K562 (cell line): ENCODE results near the gene P4HTM. TPM values are rescaled to one million over a fixed set of nuclear protein-coding genes. Genes with fewer than 3 reads are reported as not detected.

Source experiments
- DACH1 ChIP-seq: fragments of 450-650 bp; IDR thresholded peaks from 2 replicates; pipeline ENCODE4 v1.6.1; 2018; ENCODE audit not compliant: partially characterized antibody
- LEF1 ChIP-seq: fragments of 450-650 bp; IDR thresholded peaks from 2 replicates; pipeline ENCODE4 v1.6.1; 2016; ENCODE audit warnings: mild to moderate bottlenecking
- MAFF ChIP-seq: IDR thresholded peaks from 2 replicates; pipeline ENCODE4 v1.6.1; 2012; ENCODE audit warnings: low read length, improper control_type of control experiment
- ZNF232 ChIP-seq: sonication (generic); formaldehyde crosslinking; IDR thresholded peaks from 2 replicates; pipeline ENCODE4 v1.8.0; 2022; ENCODE audit warnings: mild to moderate bottlenecking, missing genetic modification reagents
- polyA plus RNA-seq, 8 experiments: library from polyadenylated mRNA; depleted of rRNA in 4 of 8; stranded (reverse) in 5 of 8; unstranded in 3 of 8; fragments of >200 nt; fragmentation: Nextera tagmentation in 2 of 8; fragmentation: Illumina TruSeq in 1 of 8; extraction: Ambion mirVana in 2 of 8; extraction: Trizol in 1 of 8; gene quantifications; 2 replicates each; pipeline versions ENCODE4 v1.2.1 to v1.2.3, GENCODE V29; 2011 to 2014; ENCODE audit warnings: inconsistent platforms in 1 of 8, missing spikeins in 1 of 8
- total RNA-seq, 7 experiments: library from RNA; depleted of rRNA in 6 of 7; stranded (reverse); fragments of >200 nt in 6 of 7; fragmentation: Illumina TruSeq in 2 of 7; extraction: Trizol in 2 of 7; gene quantifications; 2 replicates each; pipeline versions ENCODE4 v1.2.1 to v1.2.3, GENCODE V29; 2011 to 2021; ENCODE audit warnings: low replicate concordance in 1 of 7
- TF ChIP-seq, protein P1 (sequence below), 2 experiments: fragments of 450-650 bp in 1 of 2; sonication (generic) in 1 of 2; formaldehyde crosslinking in 1 of 2; IDR thresholded peaks; 2 replicates each; pipeline versions ENCODE4 v1.7.1 to v1.9.0; 2016 to 2022; ENCODE audit warnings: inconsistent platforms in 1 of 2, mild to moderate bottlenecking in 1 of 2, missing genetic modification reagents in 1 of 2
- TF ChIP-seq, protein P2 (sequence below): fragments of 250-450 bp; sonication (Bioruptor Pico); IDR thresholded peaks from 2 replicates; pipeline ENCODE4 v1.8.0; 2022; ENCODE audit warnings: moderate library complexity, mild to moderate bottlenecking, inconsistent platforms
- TF ChIP-seq, protein P3 (sequence below), 2 experiments: IDR thresholded peaks in 1 of 2; conservative IDR thresholded peaks in 1 of 2; 2 replicates each; pipeline ENCODE4 v1.6.1; 2016; ENCODE audit warnings: low read depth in 2 of 2, mild to moderate bottlenecking in 1 of 2, missing compliant biosample characterization in 1 of 2, missing genetic modification characterization in 1 of 2, moderate library complexity in 1 of 2
- TF ChIP-seq, protein P4 (sequence below): fragments of 250-450 bp; sonication (Bioruptor Pico); IDR thresholded peaks from 2 replicates; pipeline ENCODE4 v1.4.0; 2020; ENCODE audit warnings: mild to moderate bottlenecking

P4HTM gene
- total and polyA plus RNA-seq, 9 of the 15 experiments (the other 6 are each of a cell fraction or from before 2014, with no cell fraction given): 0.09 to 0.66 (median 0.25) TPM; not detected in 2

DNA sequence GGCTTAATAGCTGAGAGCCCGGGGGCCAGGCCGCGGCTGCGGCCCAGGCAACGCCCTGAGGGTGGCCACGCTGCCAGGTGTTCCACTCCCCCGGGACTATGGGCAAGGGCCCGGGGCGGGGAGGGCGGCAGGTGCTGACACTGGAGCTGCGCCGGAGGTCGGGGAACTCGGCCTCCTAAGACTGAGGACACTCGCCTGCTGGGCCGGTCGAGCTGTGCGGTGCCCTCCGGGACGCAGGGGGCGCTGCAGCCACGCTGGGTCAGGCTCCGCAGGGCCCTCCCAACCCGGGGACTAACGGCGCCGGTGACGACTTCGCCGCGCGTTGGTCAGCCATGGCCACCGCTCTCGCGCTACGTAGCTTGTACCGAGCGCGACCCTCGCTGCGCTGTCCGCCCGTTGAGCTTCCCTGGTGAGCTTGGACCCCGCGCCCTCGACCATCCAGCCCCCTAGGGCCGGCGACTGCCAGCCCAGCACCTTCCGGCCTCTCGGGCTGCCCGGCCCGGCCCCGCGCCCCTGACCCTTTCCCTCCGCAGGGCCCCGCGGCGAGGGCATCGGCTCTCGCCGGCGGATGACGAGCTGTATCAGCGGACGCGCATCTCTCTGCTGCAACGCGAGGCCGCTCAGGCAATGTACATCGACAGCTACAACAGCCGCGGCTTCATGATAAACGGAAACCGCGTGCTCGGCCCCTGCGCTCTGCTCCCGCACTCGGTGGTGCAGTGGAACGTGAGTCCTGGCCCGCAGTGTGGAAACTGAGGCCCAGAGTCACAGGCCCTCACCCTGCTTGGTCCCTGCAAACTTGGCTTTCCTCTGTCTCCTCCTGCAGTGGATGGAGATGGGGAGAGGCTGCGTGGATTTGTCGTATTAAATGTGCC, 32.0 kb downstream of the P4HTM start, which contains the start of gene NDUFAF3 (continued):
- TF ChIP-seq, protein P1, sequence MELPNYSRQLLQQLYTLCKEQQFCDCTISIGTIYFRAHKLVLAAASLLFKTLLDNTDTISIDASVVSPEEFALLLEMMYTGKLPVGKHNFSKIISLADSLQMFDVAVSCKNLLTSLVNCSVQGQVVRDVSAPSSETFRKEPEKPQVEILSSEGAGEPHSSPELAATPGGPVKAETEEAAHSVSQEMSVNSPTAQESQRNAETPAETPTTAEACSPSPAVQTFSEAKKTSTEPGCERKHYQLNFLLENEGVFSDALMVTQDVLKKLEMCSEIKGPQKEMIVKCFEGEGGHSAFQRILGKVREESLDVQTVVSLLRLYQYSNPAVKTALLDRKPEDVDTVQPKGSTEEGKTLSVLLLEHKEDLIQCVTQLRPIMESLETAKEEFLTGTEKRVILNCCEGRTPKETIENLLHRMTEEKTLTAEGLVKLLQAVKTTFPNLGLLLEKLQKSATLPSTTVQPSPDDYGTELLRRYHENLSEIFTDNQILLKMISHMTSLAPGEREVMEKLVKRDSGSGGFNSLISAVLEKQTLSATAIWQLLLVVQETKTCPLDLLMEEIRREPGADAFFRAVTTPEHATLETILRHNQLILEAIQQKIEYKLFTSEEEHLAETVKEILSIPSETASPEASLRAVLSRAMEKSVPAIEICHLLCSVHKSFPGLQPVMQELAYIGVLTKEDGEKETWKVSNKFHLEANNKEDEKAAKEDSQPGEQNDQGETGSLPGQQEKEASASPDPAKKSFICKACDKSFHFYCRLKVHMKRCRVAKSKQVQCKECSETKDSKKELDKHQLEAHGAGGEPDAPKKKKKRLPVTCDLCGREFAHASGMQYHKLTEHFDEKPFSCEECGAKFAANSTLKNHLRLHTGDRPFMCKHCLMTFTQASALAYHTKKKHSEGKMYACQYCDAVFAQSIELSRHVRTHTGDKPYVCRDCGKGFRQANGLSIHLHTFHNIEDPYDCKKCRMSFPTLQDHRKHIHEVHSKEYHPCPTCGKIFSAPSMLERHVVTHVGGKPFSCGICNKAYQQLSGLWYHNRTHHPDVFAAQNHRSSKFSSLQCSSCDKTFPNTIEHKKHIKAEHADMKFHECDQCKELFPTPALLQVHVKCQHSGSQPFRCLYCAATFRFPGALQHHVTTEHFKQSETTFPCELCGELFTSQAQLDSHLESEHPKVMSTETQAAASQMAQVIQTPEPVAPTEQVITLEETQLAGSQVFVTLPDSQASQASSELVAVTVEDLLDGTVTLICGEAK (IDR thresholded peaks at IDR 0.05): peak; percentile 29; the same call in 1 of the 2 replicates
- TF ChIP-seq, protein P1 (CRISPR knock-in tag; IDR thresholded peaks at IDR 0.05): no peak
- TF ChIP-seq LEF1 (no peak), MAFF (no peak), ZNF232 (CRISPR knock-in tag) (0 out of 2 replicates have a peak, but pooled peaks have one; percentile 14), DACH1 (peak; percentile 22)
- TF ChIP-seq, protein P2, sequence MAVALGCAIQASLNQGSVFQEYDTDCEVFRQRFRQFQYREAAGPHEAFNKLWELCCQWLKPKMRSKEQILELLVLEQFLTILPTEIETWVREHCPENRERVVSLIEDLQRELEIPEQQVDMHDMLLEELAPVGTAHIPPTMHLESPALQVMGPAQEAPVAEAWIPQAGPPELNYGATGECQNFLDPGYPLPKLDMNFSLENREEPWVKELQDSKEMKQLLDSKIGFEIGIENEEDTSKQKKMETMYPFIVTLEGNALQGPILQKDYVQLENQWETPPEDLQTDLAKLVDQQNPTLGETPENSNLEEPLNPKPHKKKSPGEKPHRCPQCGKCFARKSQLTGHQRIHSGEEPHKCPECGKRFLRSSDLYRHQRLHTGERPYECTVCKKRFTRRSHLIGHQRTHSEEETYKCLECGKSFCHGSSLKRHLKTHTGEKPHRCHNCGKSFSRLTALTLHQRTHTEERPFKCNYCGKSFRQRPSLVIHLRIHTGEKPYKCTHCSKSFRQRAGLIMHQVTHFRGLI (CRISPR knock-in tag): no peak
- TF ChIP-seq, protein P3, sequence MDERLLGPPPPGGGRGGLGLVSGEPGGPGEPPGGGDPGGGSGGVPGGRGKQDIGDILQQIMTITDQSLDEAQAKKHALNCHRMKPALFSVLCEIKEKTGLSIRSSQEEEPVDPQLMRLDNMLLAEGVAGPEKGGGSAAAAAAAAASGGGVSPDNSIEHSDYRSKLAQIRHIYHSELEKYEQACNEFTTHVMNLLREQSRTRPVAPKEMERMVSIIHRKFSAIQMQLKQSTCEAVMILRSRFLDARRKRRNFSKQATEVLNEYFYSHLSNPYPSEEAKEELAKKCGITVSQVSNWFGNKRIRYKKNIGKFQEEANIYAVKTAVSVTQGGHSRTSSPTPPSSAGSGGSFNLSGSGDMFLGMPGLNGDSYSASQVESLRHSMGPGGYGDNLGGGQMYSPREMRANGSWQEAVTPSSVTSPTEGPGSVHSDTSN (CRISPR knock-in tag; IDR thresholded peaks at IDR 0.05; ENCODE audit: low read depth): no peak
- TF ChIP-seq, protein P3 (tag; conservative IDR thresholded peaks at IDR 0.05; ENCODE audit: low read depth): no peak
- TF ChIP-seq, protein P4, sequence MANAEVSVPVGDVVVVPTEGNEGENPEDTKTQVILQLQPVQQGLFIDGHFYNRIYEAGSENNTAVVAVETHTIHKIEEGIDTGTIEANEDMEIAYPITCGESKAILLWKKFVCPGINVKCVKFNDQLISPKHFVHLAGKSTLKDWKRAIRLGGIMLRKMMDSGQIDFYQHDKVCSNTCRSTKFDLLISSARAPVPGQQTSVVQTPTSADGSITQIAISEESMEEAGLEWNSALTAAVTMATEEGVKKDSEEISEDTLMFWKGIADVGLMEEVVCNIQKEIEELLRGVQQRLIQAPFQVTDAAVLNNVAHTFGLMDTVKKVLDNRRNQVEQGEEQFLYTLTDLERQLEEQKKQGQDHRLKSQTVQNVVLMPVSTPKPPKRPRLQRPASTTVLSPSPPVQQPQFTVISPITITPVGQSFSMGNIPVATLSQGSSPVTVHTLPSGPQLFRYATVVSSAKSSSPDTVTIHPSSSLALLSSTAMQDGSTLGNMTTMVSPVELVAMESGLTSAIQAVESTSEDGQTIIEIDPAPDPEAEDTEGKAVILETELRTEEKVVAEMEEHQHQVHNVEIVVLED (CRISPR knock-in tag): peak; percentile 72
